Loucy (cell line): Measurements from ENCODE around the gene WWOX.

Experiments
- H2AFZ ChIP-seq: fragments of 200-600 bp; sonication (generic); 2 replicates; pipeline ENCODE4 v1.6.0; 2016; ENCODE audit warnings: antibody characterized with exemption, mild to moderate bottlenecking, low read length, moderate library complexity
- H3F3A ChIP-seq: fragments of 200-600 bp; 2 replicates; pipeline ENCODE4 v1.6.0; 2016; ENCODE audit warnings: antibody characterized with exemption, low read depth, mild to moderate bottlenecking
- H3K27me3 ChIP-seq: fragments of 200-600 bp; sonication (generic); 2 replicates; pipeline ENCODE4 v1.6.1; 2014; ENCODE audit warnings: low read length, mild to moderate bottlenecking; ENCODE audit not compliant: insufficient read depth, poor library complexity, severe bottlenecking
- H3K36me3 ChIP-seq: fragments of 200-600 bp; sonication (generic); 2 replicates; pipeline ENCODE4 v1.6.1; 2016; ENCODE audit warnings: low read length; ENCODE audit not compliant: insufficient read depth
- H3K4me1 ChIP-seq: fragments of 200-600 bp; sonication (generic); 2 replicates; pipeline ENCODE4 v1.5.1; 2014; ENCODE audit warnings: low read length, mild to moderate bottlenecking; ENCODE audit not compliant: insufficient read depth, poor library complexity, severe bottlenecking
- H3K4me2 ChIP-seq: fragments of 200-600 bp; sonication (generic); 2 replicates; pipeline ENCODE4 v1.6.0; 2014; ENCODE audit warnings: antibody characterized with exemption, low read length, low read depth, mild to moderate bottlenecking; ENCODE audit not compliant: poor library complexity, severe bottlenecking
- H3K4me3 ChIP-seq: fragments of 200-600 bp; sonication (generic); 2 replicates; pipeline ENCODE4 v1.5.1; 2014; ENCODE audit warnings: low read length, mild to moderate bottlenecking, mixed read lengths; ENCODE audit not compliant: poor library complexity, severe bottlenecking
- H3K79me2 ChIP-seq: fragments of 200-600 bp; sonication (generic); 2 replicates; pipeline ENCODE4 v1.6.1; 2014; ENCODE audit warnings: low read length; ENCODE audit not compliant: insufficient read depth
- H3K9ac ChIP-seq: fragments of 200-600 bp; sonication (generic); 2 replicates; pipeline ENCODE4 v1.6.0; 2014; ENCODE audit warnings: mild to moderate bottlenecking, low read depth, low read length, moderate library complexity; ENCODE audit not compliant: poor library complexity, severe bottlenecking
- H3K9me2 ChIP-seq: fragments of 200-600 bp; sonication (generic); replicated peaks from 2 replicates; pipeline ENCODE4 v1.6.1; 2016; ENCODE audit warnings: low read depth, low read length, mixed read lengths
- H3K9me3 ChIP-seq: fragments of 200-600 bp; sonication (generic); 2 replicates; pipeline ENCODE4 v1.6.1; 2014; ENCODE audit warnings: mild to moderate bottlenecking, antibody characterized with exemption, low read length, low read depth; ENCODE audit not compliant: insufficient read depth
- H4K20me1 ChIP-seq: fragments of 200-600 bp; sonication (generic); 2 replicates; pipeline ENCODE4 v1.6.0; 2014; ENCODE audit warnings: antibody characterized with exemption, low read length, mild to moderate bottlenecking; ENCODE audit not compliant: insufficient read depth, poor library complexity, severe bottlenecking
- EZH2phosphoT487 ChIP-seq: fragments of 200-600 bp; IDR thresholded peaks from 2 replicates; pipeline ENCODE4 v1.6.1; 2018; ENCODE audit warnings: antibody characterized with exemption, mild to moderate bottlenecking, moderate library complexity, borderline replicate concordance
- TF ChIP-seq, protein P1 (sequence below): fragments of 200-600 bp; sonication (generic); conservative IDR thresholded peaks from 2 replicates; pipeline ENCODE4 v1.5.1; 2014; ENCODE audit warnings: mild to moderate bottlenecking, antibody characterized with exemption, low read length

The WWOX gene

DNA sequence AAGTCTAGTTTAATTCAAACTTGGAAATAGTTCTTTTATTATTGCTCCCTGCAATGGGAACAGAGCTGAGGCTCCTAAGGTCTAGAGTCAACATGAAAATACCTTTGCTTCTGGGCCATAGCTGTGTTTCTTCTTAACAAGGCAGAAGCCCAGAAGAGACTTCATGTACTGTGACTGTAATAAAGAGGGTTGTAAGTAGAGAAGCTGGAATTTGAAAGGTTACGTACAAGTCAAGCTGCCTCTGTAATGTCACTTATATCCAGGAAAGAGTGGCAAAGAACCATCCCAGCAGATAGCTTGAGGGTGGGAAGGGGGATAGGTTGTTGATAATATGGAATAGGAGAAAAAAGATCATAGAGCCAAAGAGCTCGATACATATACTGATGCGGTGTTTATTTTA, 248.6 kb downstream of the WWOX start:
- H3K9me2 ChIP-seq: no peaks in the 10 kb centered on the region
- no peaks in the 10 kb centered on the region for H3K9me3 ChIP-seq
- H4K20me1 ChIP-seq: no peaks in the 10 kb centered on the region
- no peaks in the 10 kb centered on the region for H3K27me3 ChIP-seq
- no peak overlapping the region for H3K4me3 ChIP-seq
- H3K4me1 ChIP-seq: no peaks in the 10 kb centered on the region
- no peak overlapping the region for H2AFZ ChIP-seq
- TF ChIP-seq, protein P1, sequence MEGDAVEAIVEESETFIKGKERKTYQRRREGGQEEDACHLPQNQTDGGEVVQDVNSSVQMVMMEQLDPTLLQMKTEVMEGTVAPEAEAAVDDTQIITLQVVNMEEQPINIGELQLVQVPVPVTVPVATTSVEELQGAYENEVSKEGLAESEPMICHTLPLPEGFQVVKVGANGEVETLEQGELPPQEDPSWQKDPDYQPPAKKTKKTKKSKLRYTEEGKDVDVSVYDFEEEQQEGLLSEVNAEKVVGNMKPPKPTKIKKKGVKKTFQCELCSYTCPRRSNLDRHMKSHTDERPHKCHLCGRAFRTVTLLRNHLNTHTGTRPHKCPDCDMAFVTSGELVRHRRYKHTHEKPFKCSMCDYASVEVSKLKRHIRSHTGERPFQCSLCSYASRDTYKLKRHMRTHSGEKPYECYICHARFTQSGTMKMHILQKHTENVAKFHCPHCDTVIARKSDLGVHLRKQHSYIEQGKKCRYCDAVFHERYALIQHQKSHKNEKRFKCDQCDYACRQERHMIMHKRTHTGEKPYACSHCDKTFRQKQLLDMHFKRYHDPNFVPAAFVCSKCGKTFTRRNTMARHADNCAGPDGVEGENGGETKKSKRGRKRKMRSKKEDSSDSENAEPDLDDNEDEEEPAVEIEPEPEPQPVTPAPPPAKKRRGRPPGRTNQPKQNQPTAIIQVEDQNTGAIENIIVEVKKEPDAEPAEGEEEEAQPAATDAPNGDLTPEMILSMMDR: no peak
- no peak for TF ChIP-seq EZH2phosphoT487
- no peaks in the 10 kb centered on the region for H3F3A ChIP-seq
- H3K36me3 ChIP-seq: no peaks in the 10 kb centered on the region
- no peak overlapping the region for H3K4me2 ChIP-seq
- H3K9ac ChIP-seq: no peak overlapping the region
- H3K79me2 ChIP-seq: no peaks in the 10 kb centered on the region

DNA sequence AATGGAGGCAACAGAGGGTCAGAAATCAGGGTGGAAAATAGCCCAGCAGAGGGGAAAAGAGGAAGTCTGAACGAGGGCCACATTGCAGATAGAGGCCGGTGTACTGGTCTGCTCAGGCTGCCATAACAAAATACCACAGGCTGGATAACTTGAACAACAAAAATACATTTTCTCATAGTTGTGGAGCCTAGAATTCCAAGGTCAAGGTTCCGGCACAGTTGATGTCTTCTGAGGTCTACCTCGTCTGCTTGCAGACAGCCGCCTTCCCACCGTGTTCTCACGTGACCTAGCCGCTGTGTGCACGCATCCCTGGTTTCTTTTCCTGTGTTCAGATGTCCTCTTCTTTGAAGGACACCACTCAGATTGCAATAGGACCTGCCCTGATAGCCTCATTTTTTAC, 249.4 kb downstream of the WWOX start:
- H3K4me2 ChIP-seq: no peak overlapping the region
- no peak overlapping the region for H3K9ac ChIP-seq
- H3K9me2 ChIP-seq: no peaks in the 10 kb centered on the region
- no peaks in the 10 kb centered on the region for H3F3A ChIP-seq
- no peak overlapping the region for H3K4me3 ChIP-seq
- H3K79me2 ChIP-seq: no peaks in the 10 kb centered on the region
- no peak overlapping the region for H2AFZ ChIP-seq
- H4K20me1 ChIP-seq: no peaks in the 10 kb centered on the region
- no peaks in the 10 kb centered on the region for H3K4me1 ChIP-seq
- H3K36me3 ChIP-seq: no peaks in the 10 kb centered on the region
- H3K27me3 ChIP-seq: no peaks in the 10 kb centered on the region
- no peaks in the 10 kb centered on the region for H3K9me3 ChIP-seq
- TF ChIP-seq EZH2phosphoT487: no peak
- TF ChIP-seq, protein P1: no peak

DNA sequence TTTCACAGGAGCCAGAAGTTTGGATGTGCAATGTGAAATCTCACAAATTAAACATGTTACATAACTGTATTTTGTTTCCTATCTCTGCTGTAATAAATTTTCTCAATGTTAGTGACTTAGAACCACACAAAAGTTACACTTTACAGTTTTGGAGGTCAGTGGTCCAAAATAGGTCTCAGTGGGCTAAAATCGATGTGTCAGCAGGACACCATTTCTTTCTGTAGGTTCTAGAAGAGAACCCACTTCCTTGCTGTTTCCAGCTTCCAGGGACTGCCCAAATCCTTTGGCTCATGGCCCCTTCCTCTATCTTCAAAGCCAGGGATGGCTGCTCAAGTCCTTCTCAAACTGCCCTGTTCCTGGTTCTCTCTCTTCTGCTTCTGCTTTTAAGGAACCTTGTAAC, 252.7 kb downstream of the WWOX start:
- Histone ChIP-seq H2AFZ (no peak overlapping the region), H3K9ac (no peak overlapping the region), H3K79me2 (no peaks in the 10 kb centered on the region), H3K27me3 (no peaks in the 10 kb centered on the region), H3F3A (no peaks in the 10 kb centered on the region), H3K9me2 (no peaks in the 10 kb centered on the region), H3K36me3 (no peaks in the 10 kb centered on the region), H3K9me3 (no peaks in the 10 kb centered on the region), H3K4me2 (no peak overlapping the region), H3K4me1 (no peaks in the 10 kb centered on the region), H3K4me3 (no peak overlapping the region), H4K20me1 (no peaks in the 10 kb centered on the region)
- TF ChIP-seq, protein P1: no peak
- no peak for TF ChIP-seq EZH2phosphoT487
